ENCODE results near the gene MCU. TPM values are rescaled to one million over a fixed set of nuclear protein-coding genes. Genes with fewer than 3 reads are reported as not detected.
A peak's percentile ranks its signal among the peaks of the same experiment; 100 is the strongest.
"Not testable (repeated sequence)": the region's sequence is repeated elsewhere in the genome, so short reads cannot be mapped to it uniquely, and the experiment has no call there.

Gene MCU
- total and polyA plus RNA-seq, 2 experiments from 2014 or later, result 14.9 to 22.8 TPM

DNA sequence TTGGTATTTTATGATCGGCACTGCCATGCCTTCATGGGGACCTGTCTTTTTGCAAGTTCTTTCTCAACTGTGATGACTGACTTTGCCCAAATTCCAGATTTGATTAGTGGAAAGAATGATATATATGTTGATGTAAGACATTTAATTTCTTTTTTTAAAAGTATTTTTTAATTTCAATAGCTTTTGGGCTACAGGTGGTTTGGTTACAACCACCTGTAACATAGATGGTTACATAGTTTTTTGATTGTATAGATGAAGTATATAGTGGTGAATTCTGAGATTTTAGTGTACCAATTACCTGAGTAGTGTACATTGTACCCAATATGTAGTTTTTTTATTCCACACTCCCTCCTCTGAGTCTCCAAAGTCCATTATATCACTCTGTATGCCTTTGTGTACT is 69.6 kb downstream of the MCU start:
- TF ChIP-seq, protein P1, sequence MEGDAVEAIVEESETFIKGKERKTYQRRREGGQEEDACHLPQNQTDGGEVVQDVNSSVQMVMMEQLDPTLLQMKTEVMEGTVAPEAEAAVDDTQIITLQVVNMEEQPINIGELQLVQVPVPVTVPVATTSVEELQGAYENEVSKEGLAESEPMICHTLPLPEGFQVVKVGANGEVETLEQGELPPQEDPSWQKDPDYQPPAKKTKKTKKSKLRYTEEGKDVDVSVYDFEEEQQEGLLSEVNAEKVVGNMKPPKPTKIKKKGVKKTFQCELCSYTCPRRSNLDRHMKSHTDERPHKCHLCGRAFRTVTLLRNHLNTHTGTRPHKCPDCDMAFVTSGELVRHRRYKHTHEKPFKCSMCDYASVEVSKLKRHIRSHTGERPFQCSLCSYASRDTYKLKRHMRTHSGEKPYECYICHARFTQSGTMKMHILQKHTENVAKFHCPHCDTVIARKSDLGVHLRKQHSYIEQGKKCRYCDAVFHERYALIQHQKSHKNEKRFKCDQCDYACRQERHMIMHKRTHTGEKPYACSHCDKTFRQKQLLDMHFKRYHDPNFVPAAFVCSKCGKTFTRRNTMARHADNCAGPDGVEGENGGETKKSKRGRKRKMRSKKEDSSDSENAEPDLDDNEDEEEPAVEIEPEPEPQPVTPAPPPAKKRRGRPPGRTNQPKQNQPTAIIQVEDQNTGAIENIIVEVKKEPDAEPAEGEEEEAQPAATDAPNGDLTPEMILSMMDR (IDR thresholded peaks at IDR 0.05; ENCODE audit: low read depth, low read length), result no peak
- H3K27me3 ChIP-seq, result no peaks in the 10 kb centered on the region
- H3K36me3 ChIP-seq, result no peaks in the 10 kb centered on the region
- no peak overlapping the region for H3K4me3 ChIP-seq
- no peak overlapping the region for H3K27ac ChIP-seq
- no peak for DNase-seq (ENCODE audit: low read depth in 1 of 2, low spot score in 1 of 2)
- no peaks in the 10 kb centered on the region for H3K9me3 ChIP-seq (ENCODE audit: low read depth)
- peaks cover 21% of the 10 kb centered on the region for H3K4me1 ChIP-seq (ENCODE audit: low read depth)

DNA sequence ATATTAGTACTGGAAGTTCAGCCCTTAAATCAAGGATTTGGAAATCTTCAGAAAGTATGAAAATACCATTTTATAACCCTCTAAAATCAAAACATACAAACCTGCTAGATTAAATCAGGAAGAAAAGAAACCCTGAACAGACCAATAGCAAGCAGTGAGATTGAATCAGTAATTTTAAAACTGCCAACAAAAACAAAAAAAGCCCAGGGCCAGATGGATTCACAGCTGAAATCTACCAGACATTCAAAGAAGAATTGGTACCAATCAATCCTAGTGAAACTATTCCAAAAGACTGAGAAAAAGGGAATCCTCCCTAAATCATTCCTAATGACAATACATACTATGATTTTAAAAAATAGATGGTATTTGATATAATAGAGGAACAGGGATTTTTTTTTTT is 70.1 kb downstream of the MCU start:
- Histone ChIP-seq H3K4me3 (no peak overlapping the region), H3K27me3 (no peaks in the 10 kb centered on the region), H3K36me3 (no peaks in the 10 kb centered on the region), H3K4me1 (ENCODE audit: low read depth) (peaks cover 17% of the 10 kb centered on the region), H3K9me3 (ENCODE audit: low read depth) (no peaks in the 10 kb centered on the region), H3K27ac (no peak overlapping the region)
- DNase-seq (ENCODE audit: low read depth in 1 of 2, low spot score in 1 of 2), result no peak
- TF ChIP-seq, protein P1 (IDR thresholded peaks at IDR 0.05; ENCODE audit: low read depth, low read length), result no peak

DNA sequence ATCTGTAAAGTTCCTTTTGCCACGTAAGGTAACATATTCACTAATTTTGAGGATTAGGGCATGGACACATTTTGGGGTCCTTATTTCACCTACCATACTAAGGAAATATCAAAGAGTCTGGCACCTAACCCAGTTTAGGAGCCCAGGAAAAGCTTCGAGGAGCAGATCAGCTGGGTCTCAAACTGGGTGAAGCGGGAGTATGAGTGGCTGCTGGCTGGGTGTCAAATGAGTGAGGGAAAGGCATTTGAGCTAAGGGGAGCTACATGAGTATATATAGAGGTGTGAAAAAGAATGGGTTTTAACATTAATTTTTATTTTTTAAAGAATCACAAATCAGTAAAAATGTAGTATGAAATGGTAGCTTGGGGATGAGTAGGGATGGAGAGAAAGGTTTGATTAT is 71.3 kb downstream of the MCU start:
- peaks cover 7% of the 10 kb centered on the region for H3K4me1 ChIP-seq (ENCODE audit: low read depth)
- H3K9me3 ChIP-seq (ENCODE audit: low read depth), result no peaks in the 10 kb centered on the region
- no peaks in the 10 kb centered on the region for H3K27me3 ChIP-seq
- no peak overlapping the region for H3K27ac ChIP-seq
- H3K4me3 ChIP-seq, result no peak overlapping the region
- H3K36me3 ChIP-seq, result no peaks in the 10 kb centered on the region
- no peak for DNase-seq (ENCODE audit: low read depth in 1 of 2, low spot score in 1 of 2)
- TF ChIP-seq, protein P1 (IDR thresholded peaks at IDR 0.05; ENCODE audit: low read depth, low read length), result no peak

DNA sequence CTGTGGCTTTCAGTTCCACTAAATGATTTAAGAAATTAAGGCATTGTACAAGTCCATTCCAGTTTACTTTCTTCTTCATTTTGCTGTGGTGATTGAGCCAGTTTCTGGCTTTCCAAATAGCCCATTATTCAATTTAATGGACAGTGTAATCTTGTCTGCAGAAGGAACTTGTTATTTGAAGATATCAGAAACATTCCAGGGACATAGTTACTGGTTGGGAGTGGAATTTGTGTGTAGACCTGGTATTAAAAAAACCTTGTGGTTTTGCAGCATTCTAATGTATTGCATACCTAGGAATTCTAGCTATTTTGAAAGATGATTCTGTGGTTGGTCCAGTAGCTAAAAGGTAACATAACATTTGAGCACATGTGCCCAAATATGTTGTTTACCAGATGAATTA is 72.2 kb downstream of the MCU start:
- peak in 1 of 2 donors; percentile 91 for DNase-seq (ENCODE audit: low read depth in 1 of 2, low spot score in 1 of 2)
- Histone ChIP-seq H3K9me3 (ENCODE audit: low read depth) (no peaks in the 10 kb centered on the region), H3K36me3 (no peaks in the 10 kb centered on the region), H3K4me1 (ENCODE audit: low read depth) (peaks cover 7% of the 10 kb centered on the region), H3K4me3 (no peak overlapping the region), H3K27ac (no peak overlapping the region), H3K27me3 (no peaks in the 10 kb centered on the region)
- TF ChIP-seq, protein P1 (IDR thresholded peaks at IDR 0.05; ENCODE audit: low read depth, low read length), result no peak

DNA sequence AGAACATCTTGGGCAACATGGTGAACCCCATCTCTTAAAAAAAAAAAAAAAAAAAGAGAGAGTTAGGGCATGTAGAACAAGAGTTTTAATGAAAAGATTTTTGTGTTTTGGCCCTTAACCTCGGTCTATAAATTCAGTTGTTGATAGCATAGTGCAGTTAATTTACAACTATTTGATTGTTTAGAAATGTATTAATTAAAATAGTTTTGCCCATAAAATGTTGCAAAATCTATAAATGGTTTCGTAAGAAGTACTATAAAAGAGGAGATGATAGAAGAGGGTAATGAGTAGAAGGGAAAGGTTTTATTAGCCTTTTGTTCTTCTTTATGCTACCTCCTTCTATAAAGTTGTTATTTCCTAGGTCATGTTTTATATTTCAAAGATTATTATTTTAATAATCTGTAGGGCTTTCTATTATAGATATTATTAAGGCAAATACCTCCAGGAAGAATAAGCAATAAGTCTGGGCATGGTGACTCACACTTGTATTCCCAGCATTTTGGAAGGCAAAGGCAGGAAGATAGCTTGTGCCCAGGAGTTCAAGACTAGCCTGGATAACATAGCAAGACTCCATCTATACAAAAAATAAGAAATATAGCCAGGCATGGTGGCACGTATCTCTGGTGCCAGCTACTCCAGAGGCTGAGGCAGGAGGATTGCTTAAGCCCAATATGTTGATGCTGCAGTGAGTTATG is 73.3 kb downstream of the MCU start:
- Histone ChIP-seq H3K27me3 (no peaks in the 10 kb centered on the region), H3K4me1 (ENCODE audit: low read depth) (peaks cover 7% of the 10 kb centered on the region), H3K36me3 (no peaks in the 10 kb centered on the region), H3K9me3 (ENCODE audit: low read depth) (no peaks in the 10 kb centered on the region), H3K27ac (no peak overlapping the region), H3K4me3 (no peak overlapping the region)
- TF ChIP-seq, protein P1 (IDR thresholded peaks at IDR 0.05; ENCODE audit: low read depth, low read length), result no peak
- peak in 1 of 2 donors; percentile 24 for DNase-seq (ENCODE audit: low read depth in 1 of 2, low spot score in 1 of 2)

DNA sequence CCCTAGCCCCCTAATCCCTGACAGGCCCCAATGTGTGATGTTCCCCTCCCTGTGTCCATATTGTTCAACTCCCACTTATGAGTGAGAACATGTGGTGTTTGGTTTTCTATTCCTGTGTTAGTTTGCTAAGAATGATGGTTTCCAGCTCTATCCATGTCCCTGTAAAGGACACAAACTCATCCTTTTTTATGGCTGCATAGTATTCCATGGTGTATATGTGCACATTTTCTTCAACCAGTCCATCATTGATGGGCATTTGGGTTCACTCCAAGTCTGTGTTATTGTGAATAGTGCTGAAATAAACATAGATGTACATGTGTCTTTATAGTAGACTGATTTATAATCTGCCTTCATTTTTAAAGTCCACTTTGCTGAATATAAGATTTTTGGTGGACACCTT is 79.3 kb downstream of the MCU start:
- DNase-seq (ENCODE audit: low read depth in 1 of 2, low spot score in 1 of 2); H3K4me3 ChIP-seq; H3K27ac ChIP-seq; H3K36me3 ChIP-seq; H3K27me3 ChIP-seq; H3K9me3 ChIP-seq (ENCODE audit: low read depth); H3K4me1 ChIP-seq (ENCODE audit: low read depth): not testable (repeated sequence)
